Keratinocyte (primary cell): Measurements from ENCODE around the gene KAT8. TPM values are rescaled to one million over a fixed set of nuclear protein-coding genes. Genes with fewer than 3 reads are reported as not detected.

Source experiments
- DNase-seq: peaks from one replicate; pipeline ENCODE4 v3.0.0-alpha.2; 2011; ENCODE audit warnings: low read depth, missing footprints, low spot score
- FAIRE-seq: peaks from 2 replicates; lab custom pipeline; 2011; peaks lifted over from hg19 to GRCh38; lab: Jason Lieb, UNC
- H2AFZ ChIP-seq: 2 replicates; pipeline ENCODE4 v1.6.0; 2012; ENCODE audit warnings: low read length, control low read depth, inconsistent platforms; ENCODE audit not compliant: control insufficient read depth
- H3K27ac ChIP-seq: 2 replicates; pipeline ENCODE4 v1.5.1; 2011; ENCODE audit warnings: low read length; ENCODE audit not compliant: control insufficient read depth, insufficient read depth
- H3K27me3 ChIP-seq: 3 replicates; pipeline ENCODE4 v1.6.0; 2011; ENCODE audit warnings: low read length; ENCODE audit not compliant: control insufficient read depth, insufficient read depth; ENCODE audit errors: extremely low read depth
- H3K36me3 ChIP-seq, 2 experiments: 2 replicates in 1 of 2; 3 replicates in 1 of 2; pipeline ENCODE4 v1.5.1; 2011; ENCODE audit warnings: low read length in 2 of 2, mild to moderate bottlenecking in 1 of 2; ENCODE audit not compliant: control insufficient read depth in 2 of 2, insufficient read depth in 2 of 2; ENCODE audit errors: extremely low read depth in 1 of 2
- H3K4me1 ChIP-seq: 3 replicates; pipeline ENCODE4 v1.5.1; 2011; ENCODE audit warnings: low read length; ENCODE audit not compliant: control insufficient read depth, insufficient read depth; ENCODE audit errors: extremely low read depth
- H3K4me2 ChIP-seq: 3 replicates; pipeline ENCODE4 v1.6.0; 2011; ENCODE audit warnings: low read depth, low read length; ENCODE audit not compliant: control insufficient read depth, insufficient read depth; ENCODE audit errors: extremely low read depth
- H3K4me3 ChIP-seq, 3 experiments: fragments of 200-600 bp in 1 of 3; sonication (generic) in 1 of 3; 2 replicates in 2 of 3; 3 replicates in 1 of 3; pipeline ENCODE4 v1.5.1; 2011 to 2016; ENCODE audit warnings: low read length in 3 of 3, mild to moderate bottlenecking in 3 of 3, control low read depth in 2 of 3, inconsistent platforms in 1 of 3, low read depth in 1 of 3, mixed read lengths in 1 of 3, mixed run types in 1 of 3, moderate library complexity in 1 of 3; ENCODE audit not compliant: control insufficient read depth in 2 of 3, insufficient read depth in 2 of 3; ENCODE audit errors: extremely low read depth in 1 of 3
- H3K79me2 ChIP-seq: 2 replicates; pipeline ENCODE4 v1.6.0; 2012; ENCODE audit warnings: low read length; ENCODE audit not compliant: control insufficient read depth, insufficient read depth
- H3K9ac ChIP-seq: 3 replicates; pipeline ENCODE4 v1.6.0; 2011; ENCODE audit warnings: low read length; ENCODE audit not compliant: control insufficient read depth, insufficient read depth; ENCODE audit errors: extremely low read depth
- H3K9me1 ChIP-seq: 3 replicates; pipeline ENCODE4 v1.6.0; 2011; ENCODE audit warnings: low read length; ENCODE audit not compliant: control insufficient read depth, insufficient read depth; ENCODE audit errors: extremely low read depth
- H3K9me3 ChIP-seq: 2 replicates; pipeline ENCODE4 v1.5.1; 2012; ENCODE audit warnings: low read depth, low read length; ENCODE audit not compliant: control insufficient read depth
- H4K20me1 ChIP-seq: 3 replicates; pipeline ENCODE4 v1.6.0; 2011; ENCODE audit warnings: low read length; ENCODE audit not compliant: control insufficient read depth, insufficient read depth; ENCODE audit errors: extremely low read depth
- CTCF ChIP-seq, 3 experiments: IDR thresholded peaks in 1 of 3; conservative IDR thresholded peaks in 1 of 3; optimal IDR thresholded peaks in 1 of 3; 2 replicates in 2 of 3; 3 replicates in 1 of 3; pipeline versions ENCODE3 to v1.5.1; 2011; ENCODE audit warnings: low read length in 3 of 3, mild to moderate bottlenecking in 3 of 3, moderate library complexity in 2 of 3, control low read depth in 1 of 3, inconsistent platforms in 1 of 3; ENCODE audit not compliant: insufficient read depth in 2 of 3; ENCODE audit errors: extremely low read depth in 1 of 3
- EZH2 ChIP-seq: IDR thresholded peaks from one replicate; pipeline ENCODE4 v1.6.1; 2012; ENCODE audit warnings: inconsistent platforms, mild to moderate bottlenecking, low read length, moderate library complexity
- dilution Hi-C: fragments of 300-500 bp; cut with MboI; formaldehyde crosslinking; loops from one replicate; pipeline ENCODE4 v1.7.0; 2020; ENCODE audit warnings: low sequenced_read_pairs; ENCODE audit not compliant: extremely low pct_ligation_motif_present
- polyA plus RNA-seq, 5 experiments: library from polyadenylated mRNA; depleted of rRNA in 3 of 5; stranded (reverse) in 3 of 5; stranded (forward) in 1 of 5; unstranded in 1 of 5; fragments of >200 nt; gene quantifications; 1 replicate in 1 of 5; 2 replicates in 3 of 5; 3 replicates in 1 of 5; pipeline versions ENCODE4 v1.2.1 to v1.2.3, GENCODE V29; 2011 to 2012; ENCODE audit warnings: missing spikeins in 2 of 5, low read depth in 1 of 5, low replicate concordance in 1 of 5

KAT8 gene
- polyA plus RNA-seq, 1 donor (not counting 4 experiments of a cell fraction or from before 2014, with no cell fraction given): 26.4 TPM

GRCh38 chr16:31077592-31078396 is 39.7 kb upstream of the KAT8 start:
- H3K4me2 ChIP-seq: no peak overlapping the region
- H3K4me3 ChIP-seq: no peak overlapping the region
- no peak overlapping the region for H3K27ac ChIP-seq
- no peaks in the 10 kb centered on the region for H3K9me1 ChIP-seq
- dilution Hi-C loops: no loop called here
- DNase-seq (no peak), FAIRE-seq (no peak)
- no peaks in the 10 kb centered on the region for H3K9me3 ChIP-seq
- H2AFZ ChIP-seq: no peak overlapping the region
- no peaks in the 10 kb centered on the region for H3K27me3 ChIP-seq
- peaks cover 21 to 30% of the 10 kb centered on the region in 2 experiments for H3K36me3 ChIP-seq
- H3K79me2 ChIP-seq: peaks cover 64% of the 10 kb centered on the region
- no peaks in the 10 kb centered on the region for H4K20me1 ChIP-seq
- no peaks in the 10 kb centered on the region for H3K4me1 ChIP-seq
- H3K9ac ChIP-seq: no peak overlapping the region
- no peak for TF ChIP-seq CTCF (optimal IDR thresholded peaks at IDR 0.05 in 1 of 3, IDR thresholded peaks at IDR 0.05 in 1 of 3, conservative IDR thresholded peaks at IDR 0.05 in 1 of 3; ENCODE audit: extremely low read depth in 1 of 3, insufficient read depth in 2 of 3, low read length in 3 of 3)
- no peak for TF ChIP-seq EZH2

DNA sequence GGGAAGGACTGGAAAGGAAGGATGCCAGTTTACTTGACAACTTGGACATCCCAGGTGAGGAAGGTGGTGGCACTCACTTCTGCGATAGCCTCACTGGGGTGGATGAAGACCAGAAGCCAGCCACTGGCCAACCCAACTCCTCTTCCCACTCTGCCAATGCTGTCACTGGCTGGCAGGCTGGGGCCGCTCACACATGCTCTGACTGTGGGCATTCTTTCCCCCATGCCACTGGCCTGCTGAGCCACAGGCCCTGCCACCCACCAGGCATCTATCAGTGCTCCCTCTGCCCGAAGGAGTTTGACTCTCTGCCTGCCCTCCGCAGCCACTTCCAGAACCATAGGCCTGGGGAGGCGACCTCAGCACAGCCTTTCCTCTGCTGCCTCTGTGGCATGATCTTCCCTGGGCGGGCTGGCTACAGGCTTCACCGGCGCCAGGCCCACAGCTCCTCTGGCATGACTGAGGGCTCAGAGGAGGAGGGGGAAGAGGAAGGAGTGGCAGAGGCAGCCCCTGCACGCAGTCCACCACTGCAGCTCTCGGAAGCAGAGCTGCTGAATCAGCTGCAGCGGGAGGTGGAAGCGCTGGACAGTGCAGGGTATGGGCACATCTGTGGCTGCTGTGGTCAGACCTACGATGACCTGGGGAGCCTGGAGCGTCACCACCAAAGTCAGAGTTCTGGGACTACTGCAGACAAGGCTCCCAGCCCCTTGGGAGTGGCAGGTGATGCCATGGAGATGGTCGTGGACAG is 38.7 kb upstream of the KAT8 start:
- Histone ChIP-seq H2AFZ (no peak overlapping the region), H3K9ac (no peak overlapping the region), H3K27ac (no peak overlapping the region), H3K9me3 (no peaks in the 10 kb centered on the region), H3K27me3 (no peaks in the 10 kb centered on the region), H4K20me1 (no peaks in the 10 kb centered on the region), H3K4me2 (no peak overlapping the region), H3K79me2 (peaks cover 60% of the 10 kb centered on the region), H3K4me1 (no peaks in the 10 kb centered on the region), H3K36me3 (peaks cover 21 to 30% of the 10 kb centered on the region in 2 experiments), H3K9me1 (no peaks in the 10 kb centered on the region), H3K4me3 (no peak overlapping the region)
- no peak for FAIRE-seq
- DNase-seq: no peak
- dilution Hi-C loops: no loop called here
- TF ChIP-seq CTCF (optimal IDR thresholded peaks at IDR 0.05 in 1 of 3, IDR thresholded peaks at IDR 0.05 in 1 of 3, conservative IDR thresholded peaks at IDR 0.05 in 1 of 3; ENCODE audit: extremely low read depth in 1 of 3, insufficient read depth in 2 of 3, low read length in 3 of 3) (no peak), EZH2 (no peak)
